Measurements from ENCODE around the gene GPR39.

The GPR39 gene

DNA sequence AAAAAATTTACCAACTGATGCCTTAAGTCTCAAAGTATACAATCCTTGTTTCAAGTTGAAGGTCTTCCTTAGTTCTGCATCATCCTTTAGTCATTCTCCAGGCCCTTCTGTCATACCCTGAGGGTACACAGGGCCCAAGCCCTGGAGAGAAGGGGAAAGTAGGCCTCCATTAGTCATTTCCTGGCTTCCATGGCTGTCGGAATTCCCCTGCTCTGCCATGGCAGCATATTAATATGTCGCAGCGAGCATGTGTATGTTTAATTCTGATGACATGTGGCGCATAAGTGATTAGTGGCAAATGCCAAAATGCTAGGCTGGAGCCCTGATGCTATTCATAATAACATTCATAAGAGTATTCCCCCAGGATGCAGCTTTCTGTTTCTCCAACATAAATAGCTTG is 22.1 kb downstream of the GPR39 start:
- DNase-seq (ENCODE audit: low read depth): no peak
- no peak overlapping the region for H3K4me3 ChIP-seq (ENCODE audit: low read depth, low read length)
- TF ChIP-seq, protein P1, sequence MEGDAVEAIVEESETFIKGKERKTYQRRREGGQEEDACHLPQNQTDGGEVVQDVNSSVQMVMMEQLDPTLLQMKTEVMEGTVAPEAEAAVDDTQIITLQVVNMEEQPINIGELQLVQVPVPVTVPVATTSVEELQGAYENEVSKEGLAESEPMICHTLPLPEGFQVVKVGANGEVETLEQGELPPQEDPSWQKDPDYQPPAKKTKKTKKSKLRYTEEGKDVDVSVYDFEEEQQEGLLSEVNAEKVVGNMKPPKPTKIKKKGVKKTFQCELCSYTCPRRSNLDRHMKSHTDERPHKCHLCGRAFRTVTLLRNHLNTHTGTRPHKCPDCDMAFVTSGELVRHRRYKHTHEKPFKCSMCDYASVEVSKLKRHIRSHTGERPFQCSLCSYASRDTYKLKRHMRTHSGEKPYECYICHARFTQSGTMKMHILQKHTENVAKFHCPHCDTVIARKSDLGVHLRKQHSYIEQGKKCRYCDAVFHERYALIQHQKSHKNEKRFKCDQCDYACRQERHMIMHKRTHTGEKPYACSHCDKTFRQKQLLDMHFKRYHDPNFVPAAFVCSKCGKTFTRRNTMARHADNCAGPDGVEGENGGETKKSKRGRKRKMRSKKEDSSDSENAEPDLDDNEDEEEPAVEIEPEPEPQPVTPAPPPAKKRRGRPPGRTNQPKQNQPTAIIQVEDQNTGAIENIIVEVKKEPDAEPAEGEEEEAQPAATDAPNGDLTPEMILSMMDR (IDR thresholded peaks at IDR 0.05; ENCODE audit: control insufficient read depth, extremely low read depth, insufficient read depth): no peak

DNA sequence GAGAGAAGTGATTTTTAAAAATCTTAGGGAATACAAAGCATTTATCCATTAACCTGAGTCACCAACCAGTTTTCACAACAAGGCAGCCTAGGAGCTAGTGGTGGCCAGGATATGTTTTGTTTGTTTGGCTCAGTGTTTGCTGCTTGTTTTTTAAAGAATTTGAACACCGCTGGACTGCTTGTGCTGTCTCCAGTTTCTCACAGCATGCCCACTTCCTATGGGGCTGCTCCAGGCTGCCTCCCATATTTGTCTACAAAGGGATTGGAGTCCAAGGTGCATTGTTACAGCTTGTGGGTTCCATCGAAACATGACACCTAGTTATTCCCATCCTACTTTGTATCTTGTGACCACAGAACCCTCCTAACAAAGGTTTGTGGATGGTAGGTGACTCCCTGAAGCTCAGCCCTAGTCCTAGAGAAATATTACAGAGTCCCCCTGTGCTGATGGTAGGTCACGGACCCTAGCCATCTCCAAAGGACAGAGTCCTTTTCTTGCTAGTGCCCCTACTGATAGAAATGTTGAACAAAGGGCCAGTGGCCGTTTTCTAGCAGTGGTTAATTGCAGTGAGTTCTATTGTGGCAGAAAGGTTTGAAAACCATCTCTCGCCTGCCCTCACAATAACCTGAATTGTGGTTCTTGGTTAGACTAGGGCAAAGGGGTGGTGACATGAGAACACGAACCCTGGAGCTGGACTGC is 23.2 kb downstream of the GPR39 start:
- no peak overlapping the region for H3K4me3 ChIP-seq (ENCODE audit: low read depth, low read length)
- TF ChIP-seq, protein P1 (IDR thresholded peaks at IDR 0.05; ENCODE audit: control insufficient read depth, extremely low read depth, insufficient read depth): no peak
- no peak for DNase-seq (ENCODE audit: low read depth)

DNA sequence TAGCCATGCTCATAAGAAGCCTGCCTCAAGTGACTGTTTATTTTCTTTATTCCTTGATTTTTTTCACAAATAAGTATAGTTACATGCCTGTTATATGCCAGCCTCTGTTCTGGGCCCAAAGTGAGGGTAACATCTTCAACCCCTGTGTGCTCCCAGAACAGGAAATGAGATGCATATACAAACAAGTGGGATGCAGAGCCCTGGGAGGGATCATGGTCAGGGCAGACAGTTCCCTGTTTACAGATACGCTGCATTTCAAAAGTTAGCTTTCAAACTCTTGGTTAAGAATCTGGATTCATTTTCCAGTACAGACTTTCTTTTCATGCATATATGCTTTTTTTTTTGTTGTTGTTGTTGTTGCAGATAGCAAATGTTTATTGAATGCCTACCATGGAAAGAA is 24.4 kb downstream of the GPR39 start:
- TF ChIP-seq, protein P1 (IDR thresholded peaks at IDR 0.05; ENCODE audit: control insufficient read depth, extremely low read depth, insufficient read depth): no peak
- H3K4me3 ChIP-seq (ENCODE audit: low read depth, low read length): no peak overlapping the region
- no peak for DNase-seq (ENCODE audit: low read depth)

DNA sequence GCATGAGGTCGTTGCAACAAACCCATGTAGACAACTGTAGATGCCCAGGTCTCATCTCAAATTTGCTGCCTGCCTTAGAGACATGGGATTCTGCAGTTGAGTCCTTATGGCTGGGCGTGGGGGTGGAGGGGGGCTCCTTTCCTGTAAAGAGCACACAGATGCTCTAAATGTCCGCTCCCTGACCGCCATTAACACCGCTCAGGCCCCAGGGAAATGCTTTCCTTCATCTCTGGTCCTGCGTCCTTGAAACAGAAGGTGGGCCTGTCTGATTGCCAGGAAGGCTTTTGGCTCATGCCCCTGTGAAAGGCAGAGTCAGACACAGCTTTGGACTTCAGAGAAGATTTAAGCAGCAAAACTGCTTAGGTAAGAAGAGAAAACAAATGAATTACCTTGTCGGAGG is 25.7 kb downstream of the GPR39 start:
- H3K4me3 ChIP-seq (ENCODE audit: low read depth, low read length): no peak overlapping the region
- TF ChIP-seq, protein P1 (IDR thresholded peaks at IDR 0.05; ENCODE audit: control insufficient read depth, extremely low read depth, insufficient read depth): no peak
- DNase-seq (ENCODE audit: low read depth): no peak

DNA sequence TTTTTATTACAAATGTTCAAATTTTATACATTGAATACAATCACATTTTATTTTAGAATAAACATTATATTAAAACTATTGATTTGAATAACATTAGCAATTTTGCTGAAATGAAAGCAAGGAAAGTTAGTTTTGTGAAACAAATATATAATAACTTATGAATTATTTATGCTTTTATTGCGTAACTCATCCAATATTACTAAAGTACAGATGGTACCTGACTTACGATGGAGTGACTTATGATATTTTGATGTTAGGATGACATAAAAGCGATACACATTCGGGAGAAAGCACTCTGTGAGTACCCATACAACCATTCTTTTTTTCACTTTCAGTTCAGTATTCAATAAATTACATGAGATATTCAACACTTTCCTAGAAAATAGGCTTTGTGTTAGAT is 26.5 kb downstream of the GPR39 start:
- TF ChIP-seq, protein P1 (IDR thresholded peaks at IDR 0.05; ENCODE audit: control insufficient read depth, extremely low read depth, insufficient read depth): no peak
- no peak overlapping the region for H3K4me3 ChIP-seq (ENCODE audit: low read depth, low read length)
- DNase-seq (ENCODE audit: low read depth): no peak

DNA sequence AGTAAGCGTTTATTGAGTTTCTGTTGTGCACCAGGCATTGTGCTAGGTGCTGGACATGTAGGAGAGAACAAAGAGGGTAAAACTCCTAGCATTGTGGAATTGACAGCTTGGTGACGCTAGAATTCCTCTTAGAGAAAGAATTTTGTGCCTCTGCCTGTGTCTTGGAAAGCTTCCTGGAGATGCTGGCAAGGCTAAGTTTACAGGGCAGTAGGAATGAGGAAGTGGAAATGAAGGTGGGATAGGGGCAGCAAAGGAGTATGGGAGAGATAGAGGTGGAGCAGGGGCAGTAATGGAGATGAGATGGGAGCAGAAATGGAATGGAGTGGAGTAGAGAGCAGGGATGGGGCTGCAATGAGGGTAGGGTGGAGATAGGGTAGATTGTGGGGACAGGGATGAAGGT is 29.8 kb downstream of the GPR39 start:
- TF ChIP-seq, protein P1 (IDR thresholded peaks at IDR 0.05; ENCODE audit: control insufficient read depth, extremely low read depth, insufficient read depth): no peak
- no peak overlapping the region for H3K4me3 ChIP-seq (ENCODE audit: low read depth, low read length)
- no peak for DNase-seq (ENCODE audit: low read depth)

DNA sequence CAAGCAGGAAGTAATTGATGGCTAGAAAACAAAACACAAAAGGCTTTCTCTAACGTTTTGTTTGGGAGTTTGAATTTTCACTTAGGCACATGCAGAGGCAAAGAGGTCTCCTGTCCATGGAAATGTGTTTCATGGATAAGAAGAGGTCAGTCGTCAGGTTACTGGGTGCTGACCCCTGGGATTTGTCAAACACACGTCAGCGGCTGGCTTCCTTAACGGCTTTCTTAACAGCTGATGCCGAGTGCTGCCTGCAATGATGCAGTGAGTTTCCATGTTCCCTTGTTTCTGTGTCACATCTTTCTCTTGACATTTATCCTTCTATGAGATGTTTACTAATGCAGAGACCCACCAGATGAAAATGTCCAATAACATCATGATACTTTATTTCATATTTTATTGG is 31.7 kb downstream of the GPR39 start:
- DNase-seq (ENCODE audit: low read depth): no peak
- H3K4me3 ChIP-seq (ENCODE audit: low read depth, low read length): no peak overlapping the region
- TF ChIP-seq, protein P1 (IDR thresholded peaks at IDR 0.05; ENCODE audit: control insufficient read depth, extremely low read depth, insufficient read depth): no peak
